ENCODE measurements around the gene RNF144A.

The RNF144A gene

DNA sequence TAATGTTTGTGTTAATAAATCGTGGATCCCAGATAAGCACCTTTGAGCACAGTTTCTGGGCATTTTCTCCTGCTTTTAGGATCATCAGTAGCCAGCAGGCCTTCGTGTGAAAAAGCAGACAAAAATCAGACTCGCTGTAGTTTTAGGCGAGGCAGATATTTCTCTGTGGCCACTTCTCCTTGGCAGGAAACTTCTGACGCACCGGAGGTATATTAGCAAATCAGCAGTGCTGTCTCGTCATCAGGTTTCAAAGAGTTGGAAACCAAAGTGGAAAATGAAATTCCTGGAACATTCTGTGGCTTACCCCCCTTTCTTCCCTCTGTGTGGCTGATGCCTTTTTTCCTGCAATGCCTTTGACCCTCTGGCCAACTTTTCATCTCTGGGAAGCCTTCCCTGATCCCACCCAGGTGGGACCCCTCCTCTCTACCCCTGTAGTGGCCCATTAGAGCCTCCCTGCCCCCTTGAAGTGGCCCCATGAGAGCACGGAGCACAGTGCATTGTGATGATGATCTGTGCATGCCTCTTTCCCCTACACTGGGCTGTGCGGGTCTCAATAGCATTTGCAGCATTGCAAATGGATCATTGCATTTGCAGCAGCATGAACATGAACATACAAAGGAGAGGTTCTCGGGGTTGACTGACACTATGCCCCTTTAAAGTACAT lies 93.3 kb downstream of the RNF144A start:
- DNase-seq = no peak

DNA sequence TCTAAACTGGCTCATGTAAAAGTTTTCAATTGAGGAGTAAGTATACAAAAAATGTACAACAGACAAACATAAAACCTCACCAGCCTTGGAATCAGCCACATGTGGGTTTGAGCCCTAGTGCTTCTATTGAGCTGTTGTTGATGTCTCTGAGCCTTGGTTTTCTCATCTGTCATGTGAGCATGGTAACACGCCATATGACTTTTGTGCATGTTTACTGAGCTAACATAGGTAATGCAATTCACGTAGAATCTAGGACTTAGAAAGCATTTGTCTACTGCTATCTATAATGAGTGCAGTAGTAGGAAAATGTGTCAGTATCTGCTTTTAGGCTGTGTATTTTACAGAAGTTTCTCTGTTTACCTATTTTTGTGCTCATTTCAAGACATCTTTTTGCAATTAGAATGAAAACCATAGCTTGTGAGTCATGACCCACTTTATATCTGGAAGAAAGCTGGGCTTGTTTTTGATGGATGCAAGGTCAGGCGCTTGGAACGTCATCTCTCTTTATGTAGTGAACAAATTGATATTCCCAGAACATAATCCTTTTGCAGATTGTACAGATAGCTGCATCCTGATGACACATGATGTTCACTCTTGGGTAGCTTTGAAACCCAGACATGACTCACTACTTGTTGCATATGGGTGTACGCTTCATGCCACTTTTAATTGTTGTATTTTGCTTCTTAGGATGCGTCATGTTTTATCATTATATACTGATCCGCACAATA lies 94.3 kb downstream of the RNF144A start:
- no peak for DNase-seq

DNA sequence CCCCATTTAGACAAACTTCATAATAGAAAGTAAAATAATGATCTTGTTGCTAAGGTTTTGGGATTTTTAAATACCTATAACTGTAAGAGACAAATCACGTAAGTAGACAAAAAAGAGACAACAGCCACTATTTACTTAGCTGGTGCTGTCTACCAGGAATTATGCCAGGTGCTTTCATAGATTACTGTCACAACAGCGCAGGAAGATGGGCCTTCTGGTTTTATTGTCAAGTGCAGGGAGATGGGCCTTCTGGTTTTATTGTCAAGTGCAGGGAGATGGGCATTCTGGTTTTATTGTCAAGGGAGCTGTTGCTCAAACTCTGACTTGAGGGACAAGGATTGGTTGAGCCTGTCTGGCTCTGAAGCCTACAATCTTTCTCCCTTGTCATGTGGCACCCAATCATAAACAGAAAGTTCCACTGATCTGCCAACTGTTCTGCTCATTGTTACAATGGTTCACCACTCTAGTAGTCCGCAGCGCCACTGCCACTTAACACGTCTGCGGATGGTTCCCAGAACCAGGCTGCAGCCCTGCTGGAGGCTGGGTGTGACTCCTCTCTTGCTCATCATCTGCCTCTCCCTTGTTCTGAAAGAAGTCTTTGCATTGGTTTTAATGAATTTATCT lies 95.0 kb downstream of the RNF144A start:
- no peak for DNase-seq

DNA sequence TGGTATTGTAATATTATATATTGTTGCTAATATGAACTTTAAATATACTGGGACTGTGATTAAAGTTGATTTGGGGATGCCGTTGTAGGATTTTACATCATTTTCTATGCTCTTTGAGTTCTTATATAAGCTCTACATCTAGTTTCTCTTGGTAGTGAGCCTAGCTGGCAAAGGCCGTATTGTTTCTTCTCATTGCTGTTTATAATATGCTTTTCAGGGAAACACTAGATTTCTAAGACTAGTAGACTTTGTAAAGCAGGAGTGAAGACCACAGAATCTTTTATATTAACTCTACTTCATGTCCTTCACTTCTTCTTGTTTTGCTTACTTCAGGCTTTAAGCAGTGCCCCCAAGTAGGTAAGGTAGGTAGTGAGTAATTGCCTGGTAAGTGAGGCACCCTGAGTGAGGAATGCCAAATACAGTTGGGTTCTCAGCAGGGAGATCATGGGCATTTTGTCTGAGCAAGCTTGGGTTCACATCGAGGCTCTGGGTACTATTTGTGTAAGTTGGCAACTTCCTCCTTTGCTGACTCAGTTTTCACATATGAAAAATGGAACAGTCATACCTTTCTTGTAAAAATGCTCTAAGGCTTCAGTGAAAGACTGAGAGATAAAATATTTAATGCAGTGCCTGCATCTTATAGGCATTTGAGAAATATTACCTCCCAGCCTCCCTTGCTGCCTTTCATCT lies 96.4 kb downstream of the RNF144A start:
- DNase-seq = no peak

DNA sequence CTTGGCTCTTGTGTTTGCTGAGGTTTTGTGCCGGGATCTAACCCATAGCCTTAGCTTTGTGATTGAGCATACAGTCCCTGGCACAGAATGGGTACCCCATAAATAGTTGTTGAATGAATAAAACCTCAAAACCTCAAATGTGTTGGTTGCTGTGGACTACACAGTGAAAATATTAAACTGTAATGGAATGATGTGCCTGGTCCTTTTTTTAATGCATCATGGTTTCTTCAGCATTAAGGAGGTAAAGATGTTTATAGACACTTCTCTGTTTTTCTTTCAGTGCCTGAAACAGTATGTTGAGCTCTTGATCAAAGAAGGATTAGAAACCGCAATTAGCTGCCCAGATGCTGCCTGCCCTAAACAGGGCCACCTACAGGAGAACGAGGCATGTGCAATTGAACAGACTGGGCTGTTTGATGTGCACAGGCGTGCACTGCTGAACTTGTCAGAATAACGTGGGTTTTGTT lies 97.0 kb downstream of the RNF144A start:
- DNase-seq = peak in 1 of 2 donors; percentile 14

DNA sequence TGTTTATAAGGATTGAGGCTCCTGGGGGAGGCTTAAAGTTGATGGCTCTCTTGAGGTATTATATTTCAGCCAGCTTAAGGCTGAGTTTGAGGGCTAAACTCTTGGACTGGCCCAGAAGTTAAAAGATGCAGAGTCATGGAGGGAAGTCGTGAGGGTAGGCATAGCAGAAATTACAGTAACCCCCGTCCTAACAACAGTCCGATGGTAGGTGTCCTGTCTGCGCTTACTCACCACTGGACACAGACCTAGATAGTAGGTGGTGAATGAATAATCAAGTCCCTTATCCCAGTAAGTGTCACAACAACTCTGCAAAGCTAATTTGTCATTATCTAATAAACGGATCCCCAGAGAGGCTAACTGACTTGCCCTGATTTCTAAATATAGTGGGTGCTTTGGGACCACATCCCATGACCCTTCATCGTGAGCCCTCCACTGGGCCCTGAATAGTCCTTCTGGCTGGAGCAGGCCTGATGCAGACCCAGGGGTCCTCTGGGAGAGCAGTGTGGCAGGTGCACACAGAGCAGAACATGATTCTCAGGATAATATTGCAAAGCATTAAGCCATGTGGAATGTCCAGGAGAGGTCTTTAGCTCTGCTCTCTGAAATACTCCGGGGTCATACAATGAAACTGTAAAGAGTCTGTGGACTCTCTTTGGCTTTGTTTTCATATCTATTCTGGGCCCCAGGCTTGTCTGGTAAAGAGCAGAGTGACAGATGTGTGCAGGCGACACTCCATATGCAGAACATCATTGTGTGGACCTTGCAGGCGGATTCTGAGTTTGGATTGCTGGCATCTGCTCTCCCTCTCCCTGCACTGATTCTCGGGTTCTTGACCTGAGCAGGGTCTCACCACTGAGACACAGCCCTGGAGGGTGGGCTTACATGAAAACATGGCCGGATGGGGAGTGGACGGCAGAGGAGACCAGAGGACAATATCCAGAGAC lies 98.1 kb downstream of the RNF144A start:
- no peak for DNase-seq

DNA sequence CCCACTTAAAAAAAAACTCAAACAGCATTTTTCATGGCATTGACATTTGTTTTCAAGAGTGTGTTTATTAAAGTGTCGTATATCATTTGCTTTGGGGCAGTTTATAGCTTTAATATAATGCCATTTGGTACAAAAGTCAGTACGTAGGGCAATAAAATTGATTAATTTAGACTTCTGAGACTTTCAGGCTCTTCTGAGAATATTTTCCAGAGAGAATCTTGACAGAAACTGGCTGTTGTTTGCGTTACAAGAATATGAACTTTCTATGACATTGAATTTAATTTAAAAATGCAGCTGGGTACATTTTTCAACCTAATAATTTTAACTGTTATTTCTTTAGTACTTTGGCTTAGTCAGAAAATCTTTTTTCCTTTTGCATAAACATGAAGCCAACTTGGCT lies 98.9 kb downstream of the RNF144A start:
- no peak for DNase-seq

DNA sequence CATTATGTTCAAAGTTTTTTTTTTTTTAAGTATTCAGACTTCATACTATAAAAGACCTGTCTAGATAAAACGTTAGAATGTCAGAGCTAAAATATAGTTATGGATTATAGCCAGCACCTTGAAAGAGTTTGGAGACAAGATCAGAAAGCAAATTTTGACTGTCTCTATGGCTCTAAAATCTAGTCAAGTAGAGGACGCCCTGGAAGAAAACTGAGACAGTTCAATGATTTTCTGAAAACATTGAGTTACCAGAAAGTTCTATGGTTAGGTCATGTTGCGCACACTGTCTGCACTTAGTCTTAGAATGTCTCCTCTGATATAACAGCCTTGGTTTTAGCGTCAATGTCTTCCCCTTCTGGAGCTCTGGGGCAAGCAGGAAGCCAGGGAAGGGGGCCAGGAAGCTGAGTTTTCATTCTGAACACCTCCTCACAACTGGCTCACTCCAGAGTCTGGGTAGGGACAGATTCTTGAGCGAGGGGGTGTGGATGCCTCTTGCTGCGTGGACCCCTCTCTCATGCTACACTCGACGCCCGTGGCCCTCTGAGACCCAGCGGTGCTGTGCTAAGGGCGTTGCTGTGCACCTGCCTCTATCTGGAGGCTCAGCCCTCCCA lies 99.5 kb downstream of the RNF144A start:
- no peak for DNase-seq

DNA sequence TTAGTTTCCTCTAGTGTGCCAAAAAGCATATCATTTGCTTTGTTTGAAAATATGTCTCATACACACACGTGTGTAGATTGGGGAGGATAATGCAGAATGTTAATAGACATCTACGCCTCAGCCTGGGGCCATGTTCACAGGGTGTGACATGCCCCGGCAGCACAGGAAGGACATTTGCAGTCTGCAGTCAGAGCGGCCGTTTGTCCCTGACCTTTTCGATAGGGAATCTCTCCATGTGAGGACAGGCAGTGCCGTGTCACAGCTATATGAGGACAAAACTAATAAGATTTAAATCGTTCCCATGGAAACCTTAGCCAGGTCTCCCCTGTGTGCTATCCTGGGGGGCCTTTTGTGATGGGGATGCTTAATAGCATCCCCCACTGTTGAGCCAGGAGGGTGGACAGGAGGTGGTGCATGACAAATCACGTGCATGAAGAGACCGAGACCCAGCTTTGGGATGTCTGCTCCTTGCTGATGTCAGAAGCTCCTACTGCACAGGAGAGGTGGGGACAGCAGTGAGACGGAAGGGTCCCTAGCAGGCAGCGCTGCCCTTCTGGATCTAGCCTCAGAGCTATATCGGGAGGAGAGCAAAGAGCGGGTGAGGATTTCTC lies 100.6 kb downstream of the RNF144A start:
- no peak for DNase-seq

DNA sequence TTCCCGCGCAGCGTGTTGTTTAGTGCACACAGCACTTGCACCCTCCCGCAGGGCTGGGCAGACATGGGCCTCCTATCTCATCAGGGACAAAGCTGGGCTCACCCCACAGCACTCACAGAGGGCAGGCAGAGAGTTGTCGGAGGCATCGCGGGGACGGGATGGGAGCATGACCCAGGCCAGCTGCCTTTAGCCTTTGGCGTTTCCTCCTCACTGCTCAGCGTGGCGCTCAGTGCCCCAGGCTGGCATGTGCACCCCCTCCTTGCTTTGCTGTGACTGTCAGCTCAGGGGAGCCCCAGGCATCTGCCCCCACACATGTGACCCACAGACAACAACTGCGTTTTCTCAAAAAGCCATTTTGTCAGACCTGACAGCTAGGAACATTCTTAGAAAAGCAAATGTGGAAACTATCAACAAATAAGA lies 101.1 kb downstream of the RNF144A start:
- DNase-seq = no peak

DNA sequence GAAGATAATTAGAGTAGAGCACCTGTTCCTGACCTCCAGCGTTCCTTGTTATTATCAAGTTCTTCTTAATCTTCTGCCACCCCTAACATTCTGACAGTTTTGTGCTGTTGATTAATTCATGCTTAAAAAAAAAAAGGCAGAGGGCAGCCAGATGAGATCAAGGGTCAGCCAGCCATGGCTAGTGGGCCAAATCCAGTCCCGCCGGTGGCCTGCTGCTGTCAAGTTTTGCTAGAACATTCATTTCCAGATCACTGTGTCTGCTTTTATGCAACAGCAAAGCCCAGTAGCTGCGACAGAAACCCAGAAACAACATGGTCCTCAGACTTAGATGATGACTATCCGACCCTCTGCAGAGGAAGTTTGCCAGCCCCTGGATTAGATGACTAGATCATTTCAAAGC lies 101.6 kb downstream of the RNF144A start:
- DNase-seq = no peak

DNA sequence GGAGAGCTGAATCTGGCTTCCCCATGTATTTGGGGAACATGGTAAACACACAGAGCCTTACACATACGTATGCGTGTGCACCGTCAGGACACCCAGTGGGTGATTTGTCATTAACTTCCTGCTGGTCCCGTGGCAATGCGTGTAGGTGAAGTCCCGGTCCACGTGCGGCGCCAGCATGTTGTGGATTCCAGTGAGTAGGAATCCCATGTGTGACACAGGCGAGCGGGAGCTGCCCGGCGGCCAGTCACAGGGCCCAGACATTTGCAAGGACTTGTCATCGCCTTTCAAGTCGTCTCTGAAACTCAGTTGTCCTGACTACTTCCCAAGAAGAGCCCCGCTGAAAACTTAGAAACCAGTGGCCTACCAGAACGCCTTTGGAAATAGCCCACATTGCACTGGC lies 102.0 kb downstream of the RNF144A start:
- DNase-seq = no peak

DNA sequence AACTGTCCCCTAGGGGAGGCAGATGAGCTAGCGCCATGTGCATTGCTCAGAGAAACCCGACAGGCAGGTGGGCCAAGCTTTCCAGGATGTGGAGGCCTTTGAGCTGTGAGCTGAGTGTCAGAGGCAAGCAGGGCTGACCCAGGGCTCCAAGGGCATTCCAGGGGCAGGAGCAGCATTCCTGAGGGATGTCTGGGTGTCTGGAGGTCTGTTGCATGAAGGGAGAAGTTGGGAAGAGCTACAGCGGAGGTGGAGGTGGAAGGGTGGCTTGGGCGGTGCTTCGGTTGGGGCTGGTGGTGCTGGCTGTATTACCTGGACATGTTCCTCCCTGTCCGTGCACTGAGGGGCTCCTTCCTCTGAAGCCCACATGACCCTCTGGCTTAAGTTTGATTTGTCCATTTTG lies 102.8 kb downstream of the RNF144A start:
- DNase-seq = no peak

DNA sequence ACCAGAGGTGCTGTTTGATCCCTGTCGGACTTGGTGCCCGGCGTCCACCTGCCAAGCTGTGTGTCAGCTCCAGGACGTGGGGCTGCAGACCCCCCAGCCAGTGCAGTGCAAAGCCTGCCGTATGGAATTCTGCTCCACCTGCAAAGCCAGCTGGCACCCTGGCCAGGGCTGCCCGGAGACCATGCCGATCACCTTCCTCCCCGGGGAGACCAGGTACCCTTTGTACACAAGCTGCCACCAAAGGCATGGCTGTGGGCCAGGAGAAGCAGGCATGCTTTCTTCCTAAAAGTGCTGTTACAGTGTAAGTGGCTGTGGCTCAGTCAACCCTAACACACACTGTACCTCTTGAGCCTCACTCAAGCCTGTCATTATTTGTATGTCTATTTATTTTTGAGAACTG lies 103.3 kb downstream of the RNF144A start:
- no peak for DNase-seq

DNA sequence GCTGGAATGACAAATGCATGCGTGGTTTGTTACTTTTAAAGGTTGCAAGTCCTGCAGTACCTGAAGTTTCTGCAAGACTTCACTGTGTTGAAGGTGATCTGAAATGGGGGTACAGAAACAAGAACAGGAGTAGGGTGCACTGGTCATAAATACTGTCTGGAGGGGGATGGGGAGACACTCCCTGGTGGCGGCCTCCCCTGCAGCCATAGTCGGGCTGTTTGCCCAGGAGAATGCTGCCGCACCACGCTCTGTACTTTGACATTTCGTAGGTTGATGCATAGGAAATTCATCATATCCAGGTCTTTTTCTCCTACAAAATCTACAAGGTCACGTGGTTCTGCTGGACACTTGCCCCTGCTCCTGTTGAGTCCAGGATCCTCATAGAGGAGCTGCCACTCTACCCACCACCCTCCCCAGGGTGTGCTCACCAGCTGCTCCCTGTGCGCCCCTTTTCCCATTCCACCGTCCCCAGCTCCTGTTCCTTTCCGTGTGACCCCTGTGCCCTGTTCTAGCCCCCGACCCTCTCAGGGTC lies 103.8 kb downstream of the RNF144A start:
- no peak for DNase-seq

DNA sequence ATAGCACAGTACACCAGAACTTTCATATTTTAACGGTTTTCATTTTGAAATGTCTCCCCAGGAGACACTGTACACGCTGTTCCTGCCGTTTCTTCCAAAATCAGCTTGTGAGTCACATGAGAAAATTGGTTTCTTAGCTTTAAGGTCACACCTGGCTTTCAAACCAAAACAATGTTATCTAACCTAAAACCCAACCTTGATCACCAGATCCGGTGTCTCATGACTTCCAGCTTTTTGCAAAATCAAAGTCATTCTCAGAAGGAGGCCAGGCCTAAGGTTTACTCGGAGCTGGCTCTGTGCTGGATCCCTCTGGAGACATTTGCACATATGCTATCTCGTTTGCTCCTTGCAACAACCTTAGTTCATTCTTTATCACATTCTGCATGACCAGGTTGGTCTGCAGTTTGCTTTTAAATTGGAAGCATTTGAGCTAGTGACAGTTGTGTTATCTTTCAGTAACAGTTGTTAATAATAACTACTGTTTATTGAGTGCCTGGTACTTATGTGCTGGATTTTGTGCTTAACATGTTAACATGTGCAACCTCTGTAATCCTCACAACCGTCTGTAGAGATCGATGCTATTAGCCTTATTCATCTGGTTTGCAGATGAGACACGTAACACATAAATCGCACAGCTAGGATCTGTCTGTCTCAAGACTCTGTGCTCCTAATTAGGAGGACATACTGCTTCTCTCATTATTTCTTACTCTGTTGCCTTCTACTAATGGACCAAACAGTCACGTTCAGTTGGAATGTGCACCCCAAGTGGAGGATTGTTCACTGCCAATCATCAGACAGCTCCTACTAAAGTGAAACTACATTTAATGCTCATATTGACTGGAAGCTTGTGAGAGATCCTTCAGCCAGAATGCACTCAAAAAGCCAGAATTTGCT lies 105.5 kb downstream of the RNF144A start:
- no peak for DNase-seq

DNA sequence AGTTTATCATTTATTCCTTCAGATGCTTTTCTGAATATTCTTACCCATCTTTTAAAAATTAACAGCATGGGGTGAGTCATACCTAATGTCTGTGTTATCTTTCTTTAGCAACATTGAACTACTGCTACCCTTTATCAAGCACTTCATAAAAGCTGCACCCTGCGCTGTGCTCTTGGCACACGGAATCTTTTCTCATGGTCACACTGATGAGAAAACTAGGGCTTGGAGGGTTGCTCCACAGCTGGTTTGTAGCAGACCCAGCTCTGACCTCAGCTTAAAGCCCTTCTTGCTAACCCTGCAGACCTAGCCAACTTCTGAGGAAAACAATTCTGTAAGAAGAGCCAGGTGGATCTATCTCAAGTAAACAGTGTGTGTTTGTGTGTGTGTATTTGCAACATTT lies 106.3 kb downstream of the RNF144A start:
- DNase-seq = no peak

DNA sequence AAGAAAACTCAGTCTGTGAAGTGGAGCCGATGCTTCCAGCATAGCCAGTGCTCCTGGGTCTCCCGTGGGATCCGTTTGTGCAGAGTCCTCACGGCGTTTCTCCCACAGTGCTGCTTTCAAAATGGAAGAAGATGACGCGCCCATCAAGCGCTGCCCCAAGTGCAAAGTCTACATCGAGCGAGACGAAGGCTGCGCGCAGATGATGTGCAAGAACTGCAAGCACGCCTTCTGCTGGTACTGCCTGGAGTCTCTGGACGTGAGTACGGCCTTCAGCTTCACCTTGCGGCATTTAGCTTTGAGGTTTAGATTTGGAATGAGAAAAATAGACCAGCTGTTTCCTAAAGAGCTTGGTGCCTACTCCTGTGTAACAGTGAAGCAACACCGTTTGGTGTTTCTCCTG lies 107.0 kb downstream of the RNF144A start:
- DNase-seq = no peak

DNA sequence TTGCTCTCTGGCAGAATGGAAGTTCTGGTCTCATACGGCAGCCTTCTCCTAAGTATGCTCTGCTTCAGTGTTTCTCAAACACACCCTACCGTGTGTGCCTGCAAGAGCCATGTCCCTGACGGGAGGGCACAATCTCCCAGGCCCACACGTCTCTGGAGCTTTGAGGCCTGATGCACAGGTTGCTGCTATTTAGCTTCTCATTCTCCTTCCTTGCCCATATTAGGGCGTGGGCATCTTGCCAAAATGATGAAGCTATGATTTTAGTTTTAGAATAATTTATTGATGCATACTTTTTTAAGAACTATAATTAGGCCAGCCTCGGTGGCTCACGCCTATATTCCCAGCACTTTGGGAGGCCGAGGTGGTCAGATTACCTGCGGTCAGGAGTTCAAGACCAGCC lies 107.9 kb downstream of the RNF144A start:
- DNase-seq = no peak

DNA sequence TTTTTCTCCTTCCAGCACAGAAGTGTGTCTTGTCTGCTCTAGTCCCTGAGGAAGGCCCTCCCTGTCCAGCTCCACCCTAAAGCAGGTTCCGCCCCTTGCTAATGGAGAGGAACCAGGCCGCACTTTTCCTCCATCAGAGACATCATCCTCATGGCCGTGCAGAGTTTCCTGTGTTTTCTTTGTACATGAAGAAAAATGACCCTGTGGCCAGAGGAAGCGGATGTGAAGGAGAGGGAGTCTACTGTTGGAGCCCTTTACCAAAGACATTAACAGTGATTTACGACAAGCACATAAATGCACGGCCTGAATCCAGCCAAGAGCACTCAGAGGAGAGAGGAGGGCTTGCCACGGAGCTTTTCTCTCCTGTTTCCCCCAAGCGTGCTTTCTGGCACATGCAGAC lies 109.5 kb downstream of the RNF144A start:
- DNase-seq = no peak
